ENCODE data around the gene DDX10.

Gene DDX10

DNA sequence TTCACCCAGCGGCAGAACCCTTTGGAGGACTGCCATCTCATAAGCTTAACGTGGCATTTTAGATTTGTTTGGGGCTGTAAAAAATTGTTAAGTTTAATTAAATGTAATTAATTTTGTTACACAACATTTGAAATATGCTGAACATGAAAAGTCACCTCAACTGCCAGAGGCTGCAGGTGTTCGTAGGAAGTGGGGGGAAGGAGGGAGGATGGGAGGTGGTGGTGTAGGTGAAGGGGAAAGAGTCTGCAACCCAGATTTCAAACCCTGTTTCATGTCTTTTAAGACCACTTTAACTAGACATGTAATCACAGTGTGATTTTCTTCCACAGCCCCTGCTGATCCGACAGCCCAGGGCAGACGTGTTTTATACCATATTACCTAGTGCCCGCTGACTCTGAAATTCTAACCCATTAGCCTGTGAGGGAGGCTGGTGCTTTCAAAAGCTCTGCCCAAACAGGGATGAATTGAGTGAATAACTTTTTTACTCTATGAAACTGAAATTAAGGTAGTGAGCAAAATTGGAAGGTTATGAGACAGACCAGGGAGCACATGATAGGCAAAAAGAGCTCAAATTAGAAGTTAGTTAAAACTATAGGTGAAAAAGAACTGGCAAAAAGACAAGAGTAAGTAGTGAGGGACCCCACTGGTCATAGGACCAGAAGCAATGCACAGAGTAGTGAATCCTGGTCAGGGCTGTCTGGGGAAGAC lies 279.8 kb downstream of the DDX10 start:
- Histone ChIP-seq H3K4me1 (ENCODE audit: insufficient read depth, low read length) (no peaks in the 10 kb centered on the region), H3K9me3 (ENCODE audit: low read length) (peaks cover 3% of the 10 kb centered on the region)

GRCh38 chr11:108945341-108945740 lies 280.5 kb downstream of the DDX10 start:
- H3K4me3 ChIP-seq (ENCODE audit: low read length) = no peak overlapping the region
- no peaks in the 10 kb centered on the region for H3K4me1 ChIP-seq (ENCODE audit: insufficient read depth, low read length)
- peaks cover 3% of the 10 kb centered on the region for H3K9me3 ChIP-seq (ENCODE audit: low read length)

More for the DNA sequence above, 279.8 kb downstream of the DDX10 start:
- Histone ChIP-seq H3K4me3 (ENCODE audit: low read length) (no peak overlapping the region), H3K27me3 (ENCODE audit: insufficient read depth, low read length) (no peaks in the 10 kb centered on the region), H2AFZ (ENCODE audit: low read depth, low read length) (no peak overlapping the region), H3K36me3 (ENCODE audit: insufficient read depth, low read length) (peaks cover 6% of the 10 kb centered on the region)

GRCh38 chr11:108947654-108948570 lies 283.0 kb downstream of the DDX10 start:
- Histone ChIP-seq H3K27me3 (ENCODE audit: insufficient read depth, low read length) (no peaks in the 10 kb centered on the region), H3K4me3 (ENCODE audit: low read length) (no peak overlapping the region), H3K36me3 (ENCODE audit: insufficient read depth, low read length) (no peaks in the 10 kb centered on the region), H2AFZ (ENCODE audit: low read depth, low read length) (no peak overlapping the region), H3K9me3 (ENCODE audit: low read length) (peaks cover 3% of the 10 kb centered on the region), H3K4me1 (ENCODE audit: insufficient read depth, low read length) (no peaks in the 10 kb centered on the region)

More at GRCh38 chr11:108945341-108945740, 280.5 kb downstream of the DDX10 start:
- no peaks in the 10 kb centered on the region for H3K27me3 ChIP-seq (ENCODE audit: insufficient read depth, low read length)
- H2AFZ ChIP-seq (ENCODE audit: low read depth, low read length) = no peak overlapping the region
- H3K36me3 ChIP-seq (ENCODE audit: insufficient read depth, low read length) = peaks cover 3% of the 10 kb centered on the region

DNA sequence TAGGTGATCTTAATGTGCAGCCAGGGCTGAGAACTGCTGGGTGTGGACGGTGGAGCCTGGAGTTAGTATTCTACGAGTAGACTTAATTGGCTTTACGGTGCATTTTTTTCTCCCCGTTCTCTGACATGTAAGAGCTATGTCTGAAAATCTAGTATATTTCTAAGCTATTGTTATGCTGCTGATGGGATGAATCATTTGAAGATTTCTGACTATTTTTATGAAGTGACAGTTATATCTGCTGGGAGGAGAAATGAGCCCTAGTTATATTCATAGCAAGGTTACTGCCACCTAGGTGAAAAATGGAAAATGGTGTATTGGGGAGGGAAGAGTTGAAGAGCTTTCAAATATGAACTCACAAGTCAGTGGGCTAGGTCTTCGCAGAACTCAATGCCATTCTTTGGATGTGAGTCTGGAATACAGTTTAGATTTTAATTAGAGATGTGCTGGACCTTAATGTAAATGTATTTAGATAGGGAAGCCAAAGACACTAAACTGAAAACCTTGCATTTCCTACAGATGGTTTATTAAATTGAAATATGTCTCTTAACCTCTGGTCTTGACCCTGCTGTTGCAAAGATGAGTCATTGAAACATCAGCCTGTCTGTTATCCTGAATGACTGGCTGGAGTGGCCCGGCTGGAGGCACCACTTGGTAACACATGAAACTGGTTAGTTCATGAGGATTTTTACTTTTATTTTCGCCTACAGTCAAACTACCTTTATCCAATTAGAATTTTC lies 293.7 kb downstream of the DDX10 start:
- Histone ChIP-seq H3K36me3 (ENCODE audit: insufficient read depth, low read length) (no peaks in the 10 kb centered on the region), H2AFZ (ENCODE audit: low read depth, low read length) (no peak overlapping the region), H3K9me3 (ENCODE audit: low read length) (peaks cover 3% of the 10 kb centered on the region), H3K4me1 (ENCODE audit: insufficient read depth, low read length) (no peaks in the 10 kb centered on the region), H3K4me3 (ENCODE audit: low read length) (no peak overlapping the region), H3K27me3 (ENCODE audit: insufficient read depth, low read length) (no peaks in the 10 kb centered on the region)

- Histone ChIP-seq H3K4me3 (ENCODE audit: low read length) (no peak overlapping the region), H2AFZ (ENCODE audit: low read depth, low read length) (no peak overlapping the region), H3K9me3 (ENCODE audit: low read length) (peaks cover 3% of the 10 kb centered on the region), H3K27me3 (ENCODE audit: insufficient read depth, low read length) (no peaks in the 10 kb centered on the region), H3K4me1 (ENCODE audit: insufficient read depth, low read length) (no peaks in the 10 kb centered on the region), H3K36me3 (ENCODE audit: insufficient read depth, low read length) (no peaks in the 10 kb centered on the region)
Observed at GRCh38 chr11:108959105-108959761, 294.4 kb downstream of the DDX10 start.

GRCh38 chr11:108959874-108960273 lies 295.0 kb downstream of the DDX10 start:
- Histone ChIP-seq H3K27me3 (ENCODE audit: insufficient read depth, low read length) (no peaks in the 10 kb centered on the region), H3K4me3 (ENCODE audit: low read length) (no peak overlapping the region), H3K4me1 (ENCODE audit: insufficient read depth, low read length) (no peaks in the 10 kb centered on the region), H3K36me3 (ENCODE audit: insufficient read depth, low read length) (no peaks in the 10 kb centered on the region), H3K9me3 (ENCODE audit: low read length) (peaks cover 3% of the 10 kb centered on the region), H2AFZ (ENCODE audit: low read depth, low read length) (no peak overlapping the region)

DNA sequence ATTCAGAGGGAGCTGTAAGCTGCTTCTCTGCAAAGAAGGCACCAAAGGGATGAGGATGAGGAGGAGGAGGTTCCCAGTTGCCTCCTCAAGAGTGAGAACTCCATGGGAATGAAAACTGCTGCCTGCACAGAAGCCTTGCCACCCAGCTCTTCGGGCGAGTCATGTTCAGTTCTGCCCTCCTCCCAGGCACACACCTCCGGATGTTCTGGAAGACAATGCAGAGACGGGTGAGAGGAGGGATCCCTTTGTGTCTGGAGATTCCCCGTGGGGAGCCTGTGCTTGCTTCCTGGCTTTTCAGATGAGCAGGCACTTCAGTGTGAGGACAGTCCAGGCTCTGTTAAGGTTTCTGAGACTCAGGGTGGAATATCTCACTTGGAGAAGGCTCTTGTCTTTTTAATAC lies 295.6 kb downstream of the DDX10 start:
- H2AFZ ChIP-seq (ENCODE audit: low read depth, low read length) = no peak overlapping the region
- no peaks in the 10 kb centered on the region for H3K4me1 ChIP-seq (ENCODE audit: insufficient read depth, low read length)
- H3K27me3 ChIP-seq (ENCODE audit: insufficient read depth, low read length) = no peaks in the 10 kb centered on the region
- no peaks in the 10 kb centered on the region for H3K36me3 ChIP-seq (ENCODE audit: insufficient read depth, low read length)
- peaks cover 3% of the 10 kb centered on the region for H3K9me3 ChIP-seq (ENCODE audit: low read length)
- H3K4me3 ChIP-seq (ENCODE audit: low read length) = no peak overlapping the region

- Histone ChIP-seq H2AFZ (ENCODE audit: low read depth, low read length) (no peak overlapping the region), H3K4me1 (ENCODE audit: insufficient read depth, low read length) (no peaks in the 10 kb centered on the region), H3K9me3 (ENCODE audit: low read length) (peaks cover 3% of the 10 kb centered on the region), H3K36me3 (ENCODE audit: insufficient read depth, low read length) (no peaks in the 10 kb centered on the region), H3K4me3 (ENCODE audit: low read length) (no peak overlapping the region), H3K27me3 (ENCODE audit: insufficient read depth, low read length) (no peaks in the 10 kb centered on the region)
Observed at GRCh38 chr11:108961095-108961494, 296.2 kb downstream of the DDX10 start.

GRCh38 chr11:108963118-108963517 lies 298.2 kb downstream of the DDX10 start:
- H3K27me3 ChIP-seq (ENCODE audit: insufficient read depth, low read length) = no peaks in the 10 kb centered on the region
- H3K4me1 ChIP-seq (ENCODE audit: insufficient read depth, low read length) = no peaks in the 10 kb centered on the region
- peaks cover 3% of the 10 kb centered on the region for H3K9me3 ChIP-seq (ENCODE audit: low read length)
- no peak overlapping the region for H3K4me3 ChIP-seq (ENCODE audit: low read length)
- no peaks in the 10 kb centered on the region for H3K36me3 ChIP-seq (ENCODE audit: insufficient read depth, low read length)
- no peak overlapping the region for H2AFZ ChIP-seq (ENCODE audit: low read depth, low read length)

- Histone ChIP-seq H3K36me3 (ENCODE audit: insufficient read depth, low read length) (no peaks in the 10 kb centered on the region), H3K27me3 (ENCODE audit: insufficient read depth, low read length) (no peaks in the 10 kb centered on the region)
Observed at GRCh38 chr11:108965306-108966001, 300.6 kb downstream of the DDX10 start.

DNA sequence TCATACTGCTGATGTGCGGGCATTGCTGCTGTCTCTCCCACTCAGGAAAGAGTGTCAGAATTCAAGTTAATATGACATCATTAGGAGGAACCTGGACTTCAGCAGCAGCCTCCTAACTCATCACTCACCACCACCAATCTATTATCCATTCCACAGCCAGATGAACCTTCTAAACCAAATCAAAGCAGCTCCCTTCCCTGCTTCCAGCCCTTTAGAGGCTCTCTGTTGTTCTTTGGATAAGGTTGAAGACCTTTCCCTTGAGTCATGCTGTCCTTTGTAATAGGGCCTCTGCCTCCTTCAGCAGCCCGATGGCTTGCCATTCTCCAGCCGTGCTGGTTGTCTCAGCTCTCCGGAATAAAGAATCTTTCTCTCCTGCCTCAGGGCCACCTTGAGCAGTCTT lies 301.3 kb downstream of the DDX10 start:
- H3K27me3 ChIP-seq (ENCODE audit: insufficient read depth, low read length) = no peaks in the 10 kb centered on the region
- H3K4me3 ChIP-seq (ENCODE audit: low read length) = no peak overlapping the region
- H2AFZ ChIP-seq (ENCODE audit: low read depth, low read length) = no peak overlapping the region
- H3K4me1 ChIP-seq (ENCODE audit: insufficient read depth, low read length) = no peaks in the 10 kb centered on the region
- H3K36me3 ChIP-seq (ENCODE audit: insufficient read depth, low read length) = no peaks in the 10 kb centered on the region
- H3K9me3 ChIP-seq (ENCODE audit: low read length) = peaks cover under 1% of the 10 kb centered on the region

More at GRCh38 chr11:108965306-108966001, 300.6 kb downstream of the DDX10 start:
- H3K4me1 ChIP-seq (ENCODE audit: insufficient read depth, low read length) = no peaks in the 10 kb centered on the region
- peaks cover 3% of the 10 kb centered on the region for H3K9me3 ChIP-seq (ENCODE audit: low read length)
- no peak overlapping the region for H2AFZ ChIP-seq (ENCODE audit: low read depth, low read length)
- no peak overlapping the region for H3K4me3 ChIP-seq (ENCODE audit: low read length)

DNA sequence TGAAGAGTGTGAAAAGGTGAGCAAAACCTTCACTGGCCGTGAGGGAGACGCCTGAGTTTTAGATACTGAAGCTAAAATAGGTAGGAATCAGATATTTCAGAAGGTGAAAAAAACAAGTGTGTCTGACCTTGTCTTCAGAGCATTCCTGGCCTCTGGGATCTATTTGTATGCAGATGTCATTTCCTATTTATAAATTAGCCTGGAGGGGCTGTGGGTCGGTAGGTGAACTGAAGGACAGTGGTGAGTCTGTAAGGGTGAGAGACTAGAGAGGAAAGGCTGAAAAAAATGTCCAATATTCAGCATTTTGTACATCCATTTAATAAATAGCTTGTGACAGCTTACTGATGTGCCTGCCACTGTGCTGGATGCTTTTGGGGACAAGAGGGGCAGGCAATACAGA lies 302.1 kb downstream of the DDX10 start:
- no peak overlapping the region for H3K4me3 ChIP-seq (ENCODE audit: low read length)
- no peak overlapping the region for H2AFZ ChIP-seq (ENCODE audit: low read depth, low read length)
- H3K36me3 ChIP-seq (ENCODE audit: insufficient read depth, low read length) = no peaks in the 10 kb centered on the region
- no peaks in the 10 kb centered on the region for H3K9me3 ChIP-seq (ENCODE audit: low read length)
- H3K4me1 ChIP-seq (ENCODE audit: insufficient read depth, low read length) = no peaks in the 10 kb centered on the region
- no peaks in the 10 kb centered on the region for H3K27me3 ChIP-seq (ENCODE audit: insufficient read depth, low read length)

Data from neuron (in vitro differentiated cells).